Transverse colon (tissue), 4 donors: Measurements from ENCODE around the gene PRPF6.

Experiments
- CTCF ChIP-seq, 5 experiments: fragments of 200-600 bp in 3 of 5; fragments of 450-650 bp in 2 of 5; sonication (generic) in 3 of 5; IDR thresholded peaks; 1 replicate in 2 of 5; 2 replicates in 3 of 5; pipeline ENCODE4 v1.5.1; 2016 to 2017; ENCODE audit warnings: antibody characterized with exemption in 5 of 5, inconsistent platforms in 3 of 5, mild to moderate bottlenecking in 2 of 5, moderate library complexity in 1 of 5
- POLR2A ChIP-seq: fragments of 450-650 bp; IDR thresholded peaks from one replicate; pipeline ENCODE4 v1.6.1; 2016; ENCODE audit warnings: antibody characterized with exemption, mild to moderate bottlenecking, moderate library complexity
- POLR2AphosphoS5 ChIP-seq, 3 donors: sonication (generic); formaldehyde crosslinking; IDR thresholded peaks; one replicate each; pipeline ENCODE4 v1.6.1; 2016; ENCODE audit warnings: antibody characterized with exemption in 3 of 3

GRCh38 chr20:63979557-63980316 is 1.2 kb upstream of the PRPF6 start, which contains the start of gene SAMD10:
- TF ChIP-seq POLR2A (no peak), CTCF (IDR thresholded peaks at IDR 0.05) (peak; percentile 13 to 56 (median 18)), POLR2AphosphoS5 (IDR thresholded peaks at IDR 0.05) (no peak)
